NCI-H460 (cell line): Measurements from ENCODE around the gene RRP7A. TPM values are rescaled to one million over a fixed set of nuclear protein-coding genes. Genes with fewer than 3 reads are reported as not detected.
"Not testable (repeated sequence)": the region's sequence is repeated elsewhere in the genome, so short reads cannot be mapped to it uniquely, and the experiment has no call there.

Experiments
- DNase-seq: peaks from one replicate; pipeline ENCODE4 v3.0.0-alpha.2; 2016; ENCODE audit warnings: low read depth; ENCODE audit errors: extremely low read depth
- polyA plus RNA-seq: library from polyadenylated mRNA; depleted of rRNA; stranded (reverse); fragments of >200 nt; gene quantifications from 2 replicates; pipeline ENCODE4 v1.2.3, GENCODE V29; 2014; cell fraction: nucleus; rRNA removed
- total RNA-seq: library from RNA; depleted of rRNA; stranded (reverse); fragments of >200 nt; shearing (Covaris generic); gene quantifications from 2 replicates; pipeline ENCODE4 v1.2.3, GENCODE V29; 2014; rRNA removed

The RRP7A gene
- total RNA-seq = 16.8 and 20.3 TPM in 2 replicates
- polyA plus RNA-seq = 19.9 and 27.4 TPM in 2 replicates

- DNase-seq = peak; percentile 37
Observed at GRCh38 chr22:42519525-42520401, at the start of gene RRP7A. TSS of gene RRP7A (minus strand) at chr22:42519796. CDS start at chr22:42519786, 10 bp downstream.

- not testable (repeated sequence) for DNase-seq
Observed at GRCh38 chr22:42567950-42568349, 48.4 kb upstream of the RRP7A start.

GRCh38 chr22:42565956-42566355 is 46.4 kb upstream of the RRP7A start:
- no peak for DNase-seq

- no peak for DNase-seq
Observed at GRCh38 chr22:42564699-42565098, 45.1 kb upstream of the RRP7A start.

GRCh38 chr22:42563943-42564342 is 44.3 kb upstream of the RRP7A start:
- DNase-seq = not testable (repeated sequence)

- DNase-seq = no peak
Observed at GRCh38 chr22:42562684-42563083, 43.1 kb upstream of the RRP7A start.

GRCh38 chr22:42562279-42562678 is 42.7 kb upstream of the RRP7A start:
- no peak for DNase-seq

GRCh38 chr22:42561856-42562255 is 42.3 kb upstream of the RRP7A start:
- no peak for DNase-seq

- peak; percentile 14 for DNase-seq
Observed at GRCh38 chr22:42560781-42561180, 41.2 kb upstream of the RRP7A start.

- no peak for DNase-seq
Observed at GRCh38 chr22:42560381-42560780, 40.8 kb upstream of the RRP7A start.

- peak; percentile 65 for DNase-seq
Observed at GRCh38 chr22:42553475-42554361, 34.1 kb upstream of the RRP7A start, which contains the start of gene SERHL2. TSS of gene SERHL2 (plus strand) at chr22:42553956. CDS start at chr22:42554021, 65 bp downstream.

GRCh38 chr22:42552294-42552647 is 32.7 kb upstream of the RRP7A start:
- not testable (repeated sequence) for DNase-seq

GRCh38 chr22:42549331-42550060 is 29.9 kb upstream of the RRP7A start:
- DNase-seq = no peak

- DNase-seq = no peak
Observed at GRCh38 chr22:42548597-42549330, 29.2 kb upstream of the RRP7A start.

- DNase-seq = not testable (repeated sequence)
Observed at GRCh38 chr22:42548126-42548525, 28.5 kb upstream of the RRP7A start.

- no peak for DNase-seq
Observed at GRCh38 chr22:42547562-42547961, 28.0 kb upstream of the RRP7A start.

GRCh38 chr22:42544686-42545085 is 25.1 kb upstream of the RRP7A start:
- DNase-seq = no peak

- not testable (repeated sequence) for DNase-seq
Observed at GRCh38 chr22:42539236-42539771, 19.7 kb upstream of the RRP7A start.

- DNase-seq = peak; percentile 21
Observed at GRCh38 chr22:42537199-42537831, 17.7 kb upstream of the RRP7A start.
